ENCODE data around the gene MAGOH. TPM values are rescaled to one million over a fixed set of nuclear protein-coding genes. Genes with fewer than 3 reads are reported as not detected.

Gene MAGOH
- total RNA-seq, 3 donors from 2014 or later, result 35.0 to 45.2 (median 37.5) TPM

- H3K27ac ChIP-seq, result peak overlapping the region; percentile 4 to 53
- peak; percentile 65 to 88 for DNase-seq (ENCODE audit: low spot score in 2 of 2)
- H3K9me3 ChIP-seq, result no peaks in the 10 kb centered on the region
- no peaks in the 10 kb centered on the region for H3K4me1 ChIP-seq
- TF ChIP-seq POLR2A (IDR thresholded peaks at IDR 0.05) (no peak), CTCF (IDR thresholded peaks at IDR 0.05) (peak; percentile 73 to 84 (median 80)), POLR2AphosphoS5 (IDR thresholded peaks at IDR 0.05) (peak in 2 of 3 donors; percentile 17 to 40)
- H3K4me3 ChIP-seq, result no peak overlapping the region
- H3K27me3 ChIP-seq, result no peaks in the 10 kb centered on the region
- intact Hi-C loops (cut with DNase I; ENCODE audit: low total_unique reads), result no loop called here
- H3K36me3 ChIP-seq, result no peaks in the 10 kb centered on the region
These were observed 56.2 kb downstream of the MAGOH start for GRCh38 chr1:53182111-53182593.

DNA sequence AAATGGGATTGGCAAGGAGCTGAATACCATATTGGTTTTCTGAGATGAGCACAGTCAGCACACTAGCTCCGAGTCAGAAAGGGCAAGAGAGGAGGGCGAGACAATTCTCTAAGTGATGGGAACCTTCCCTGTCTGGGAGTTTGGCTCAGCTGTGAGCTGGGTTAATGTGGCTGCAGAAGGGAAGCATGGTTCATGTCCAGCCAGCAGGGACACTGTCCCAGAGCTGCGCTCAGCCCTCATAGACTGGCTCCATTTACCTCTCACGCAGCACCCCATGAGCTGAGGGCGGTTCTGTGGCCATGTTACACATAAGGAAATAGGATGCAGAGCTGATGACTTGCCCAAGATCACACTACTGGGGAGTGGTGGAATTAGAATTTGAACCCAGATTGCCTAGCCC, 57.4 kb downstream of the MAGOH start:
- no peaks in the 10 kb centered on the region for H3K9me3 ChIP-seq
- no peak overlapping the region for H3K27ac ChIP-seq
- H3K4me3 ChIP-seq, result no peak overlapping the region
- no peaks in the 10 kb centered on the region for H3K36me3 ChIP-seq
- no peak for DNase-seq (ENCODE audit: low spot score in 2 of 2)
- intact Hi-C loops (cut with DNase I; ENCODE audit: low total_unique reads), result no loop called here
- H3K4me1 ChIP-seq, result no peaks in the 10 kb centered on the region
- H3K27me3 ChIP-seq, result no peaks in the 10 kb centered on the region
- TF ChIP-seq POLR2AphosphoS5 (IDR thresholded peaks at IDR 0.05), result no peak
- no peak for TF ChIP-seq CTCF (IDR thresholded peaks at IDR 0.05)
- TF ChIP-seq POLR2A (IDR thresholded peaks at IDR 0.05), result no peak

DNA sequence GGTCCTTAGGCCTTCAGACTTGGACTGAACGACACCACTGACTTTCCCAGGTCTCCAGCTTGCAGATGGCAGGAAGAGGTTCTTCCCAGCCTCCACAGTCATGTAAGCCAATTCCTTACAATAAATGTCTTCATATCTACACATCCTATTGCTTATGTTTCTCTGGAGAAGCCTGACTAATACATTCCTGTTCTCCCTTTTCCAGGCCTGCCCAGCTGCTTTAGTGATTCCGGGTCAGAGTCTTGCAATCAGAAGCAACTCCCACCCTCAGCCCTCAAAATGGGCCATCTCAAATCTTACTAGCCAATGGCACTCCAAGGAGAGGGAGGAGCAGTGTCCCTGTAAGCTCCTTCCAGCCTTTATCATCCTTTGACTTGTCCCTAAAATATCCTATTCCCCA, 58.1 kb downstream of the MAGOH start:
- intact Hi-C loops (cut with DNase I; ENCODE audit: low total_unique reads), result no loop called here
- DNase-seq (ENCODE audit: low spot score in 2 of 2), result no peak

More for the DNA sequence above, 58.1 kb downstream of the MAGOH start:
- Histone ChIP-seq H3K27ac (no peak overlapping the region), H3K4me3 (no peak overlapping the region), H3K36me3 (no peaks in the 10 kb centered on the region), H3K9me3 (no peaks in the 10 kb centered on the region), H3K27me3 (no peaks in the 10 kb centered on the region), H3K4me1 (no peaks in the 10 kb centered on the region)
- no peak for TF ChIP-seq POLR2A (IDR thresholded peaks at IDR 0.05)
- no peak for TF ChIP-seq CTCF (IDR thresholded peaks at IDR 0.05)
- TF ChIP-seq POLR2AphosphoS5 (IDR thresholded peaks at IDR 0.05), result no peak

Other genes with a start within 250 kb of the MAGOH start
- gene PODN, start 176.3 kb downstream of the MAGOH start, total RNA-seq, result 100 to 1,000 TPM in 1 of 3 donors, 10 to 100 TPM in 2; 55.1 to 246 (median 83.1) TPM
- gene SLC1A7, start 95.9 kb downstream of the MAGOH start, total RNA-seq, result under 1 TPM in 1 of 3 donors, not detected in 2; 0.16 TPM
- 10 to 100 TPM; 20.5 to 26.2 (median 22.9) TPM for gene CPT2, start 41.7 kb downstream of the MAGOH start, total RNA-seq
- 10 to 100 TPM; 60.6 to 69.8 (median 61.3) TPM for gene CZIB, start 17.9 kb downstream of the MAGOH start, total RNA-seq
- 10 to 100 TPM in 1 of 3 donors, 1 to 10 TPM in 2; 1.6 to 14.7 (median 6.3) TPM for gene LRP8, start 89.6 kb upstream of the MAGOH start, total RNA-seq
- gene DMRTB1, start 220.9 kb upstream of the MAGOH start, total RNA-seq, result not detected